SH-SY5Y (cell line): ENCODE measurements around the gene HLF.

Experiments
- GATA2 ChIP-seq: IDR thresholded peaks from 2 replicates; pipeline ENCODE4 v1.6.1; 2011; ENCODE audit warnings: mild to moderate bottlenecking, low read depth, low read length
- GATA3 ChIP-seq: IDR thresholded peaks from 2 replicates; pipeline ENCODE4 v1.6.1; 2011; ENCODE audit warnings: low read depth, mild to moderate bottlenecking, low read length, moderate library complexity

GRCh38 chr17:55319933-55320593, 55.3 kb downstream of the HLF start:
- no peak for TF ChIP-seq GATA3
- TF ChIP-seq GATA2, result no peak
